NCI-H345 (cell line): ENCODE results near the gene AGO1.

Experiments used
- DNase-seq: peaks from one replicate; lab custom pipeline; 2025; lab: John Stamatoyannopoulos, UW

Gene AGO1

GRCh38 chr1:35980090-35980489, 97.1 kb downstream of the AGO1 start:
- no peak for DNase-seq
